Kidney epithelial cell (primary cell): ENCODE results near the gene AAK1. TPM values are rescaled to one million over a fixed set of nuclear protein-coding genes. Genes with fewer than 3 reads are reported as not detected.
A peak's percentile ranks its signal among the peaks of the same experiment; 100 is the strongest.

Source experiments
- DNase-seq: peaks from one replicate; pipeline ENCODE4 v3.0.0-alpha.2; 2010; ENCODE audit warnings: low read depth
- H3K27me3 ChIP-seq: 2 replicates; pipeline ENCODE4 v1.6.0; 2011; ENCODE audit warnings: low read length; ENCODE audit not compliant: control insufficient read depth, insufficient read depth
- H3K36me3 ChIP-seq: 2 replicates; pipeline ENCODE4 v1.5.1; 2011; ENCODE audit warnings: low read length; ENCODE audit not compliant: control insufficient read depth, insufficient read depth
- H3K4me3 ChIP-seq: 2 replicates; pipeline ENCODE4 v1.5.1; 2011; ENCODE audit warnings: low read depth, mild to moderate bottlenecking, control low read depth, low read length
- total RNA-seq: library from RNA; depleted of rRNA; stranded (reverse); fragments of >200 nt; gene quantifications from 2 replicates; pipeline ENCODE4 v1.2.3, GENCODE V29; 2015
- TF ChIP-seq, protein P1 (sequence below): IDR thresholded peaks from 2 replicates; pipeline ENCODE4 v1.5.1; 2011; ENCODE audit warnings: mild to moderate bottlenecking, moderate library complexity, low read length, control low read depth, inconsistent platforms; ENCODE audit not compliant: insufficient read depth, poor library complexity, severe bottlenecking

The AAK1 gene
- total RNA-seq, 1 donor from 2014 or later: 32.5 TPM

DNA sequence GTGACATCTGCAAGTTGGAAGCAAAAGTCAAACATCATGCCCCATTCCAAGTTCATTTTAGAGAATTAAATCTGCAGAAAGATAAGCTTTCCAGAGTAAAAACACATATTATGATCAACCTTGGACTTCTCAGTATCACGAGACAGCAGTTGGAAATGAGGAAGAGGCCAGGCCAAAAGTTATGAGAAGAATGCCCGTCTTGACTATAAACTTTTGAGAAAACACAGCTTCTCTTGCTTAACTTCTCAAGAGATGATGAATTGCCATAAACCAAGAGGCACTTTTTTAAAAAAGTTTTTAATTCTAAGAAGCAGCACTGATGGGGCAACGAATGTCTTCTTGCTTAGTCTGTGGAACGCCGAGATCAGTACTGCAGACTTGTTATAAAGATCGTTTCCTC lies 153.7 kb downstream of the AAK1 start:
- Histone ChIP-seq H3K27me3 (no peaks in the 10 kb centered on the region), H3K4me3 (no peak overlapping the region), H3K36me3 (no peaks in the 10 kb centered on the region)
- DNase-seq: no peak
- TF ChIP-seq, protein P1, sequence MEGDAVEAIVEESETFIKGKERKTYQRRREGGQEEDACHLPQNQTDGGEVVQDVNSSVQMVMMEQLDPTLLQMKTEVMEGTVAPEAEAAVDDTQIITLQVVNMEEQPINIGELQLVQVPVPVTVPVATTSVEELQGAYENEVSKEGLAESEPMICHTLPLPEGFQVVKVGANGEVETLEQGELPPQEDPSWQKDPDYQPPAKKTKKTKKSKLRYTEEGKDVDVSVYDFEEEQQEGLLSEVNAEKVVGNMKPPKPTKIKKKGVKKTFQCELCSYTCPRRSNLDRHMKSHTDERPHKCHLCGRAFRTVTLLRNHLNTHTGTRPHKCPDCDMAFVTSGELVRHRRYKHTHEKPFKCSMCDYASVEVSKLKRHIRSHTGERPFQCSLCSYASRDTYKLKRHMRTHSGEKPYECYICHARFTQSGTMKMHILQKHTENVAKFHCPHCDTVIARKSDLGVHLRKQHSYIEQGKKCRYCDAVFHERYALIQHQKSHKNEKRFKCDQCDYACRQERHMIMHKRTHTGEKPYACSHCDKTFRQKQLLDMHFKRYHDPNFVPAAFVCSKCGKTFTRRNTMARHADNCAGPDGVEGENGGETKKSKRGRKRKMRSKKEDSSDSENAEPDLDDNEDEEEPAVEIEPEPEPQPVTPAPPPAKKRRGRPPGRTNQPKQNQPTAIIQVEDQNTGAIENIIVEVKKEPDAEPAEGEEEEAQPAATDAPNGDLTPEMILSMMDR: no peak

DNA sequence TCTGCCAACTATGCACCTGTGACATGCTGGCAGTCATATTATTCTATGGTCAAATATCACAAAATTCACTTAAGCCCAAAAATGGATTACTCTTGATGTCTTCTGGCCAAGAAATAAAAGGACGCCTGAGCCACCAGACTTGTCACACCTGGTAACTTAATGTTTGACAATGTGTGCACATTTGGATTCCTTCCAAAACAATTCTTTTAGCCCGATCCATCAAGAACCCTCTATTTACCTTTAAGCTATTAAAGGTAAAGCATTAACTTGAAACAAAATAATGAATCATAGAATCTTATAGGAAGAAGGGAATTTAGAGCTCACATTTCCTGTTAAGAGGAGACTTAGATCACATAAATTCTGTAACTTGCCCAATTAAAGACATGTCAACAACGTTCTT lies 159.8 kb downstream of the AAK1 start:
- Histone ChIP-seq H3K4me3 (no peak overlapping the region), H3K36me3 (no peaks in the 10 kb centered on the region), H3K27me3 (no peaks in the 10 kb centered on the region)
- peak; percentile 28 for DNase-seq
- TF ChIP-seq, protein P1: no peak

DNA sequence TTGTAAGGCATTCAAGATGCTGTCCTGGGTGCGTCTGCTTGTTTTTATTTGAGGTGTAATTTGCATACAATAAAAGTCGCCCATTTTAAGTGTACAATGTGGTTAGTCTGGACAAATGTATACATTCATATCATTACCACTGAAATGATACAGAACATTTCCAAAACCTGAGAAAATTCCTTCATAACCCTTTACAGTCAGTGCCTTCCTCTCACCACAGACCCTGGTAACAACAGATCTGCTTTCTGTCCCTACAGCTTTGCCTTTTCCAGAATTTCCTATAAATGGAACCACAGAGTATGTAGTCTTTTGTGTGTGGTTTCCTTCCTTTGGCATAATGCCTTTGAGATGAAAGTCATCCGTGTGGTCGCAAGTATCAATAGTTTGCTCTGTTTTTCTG lies 160.5 kb downstream of the AAK1 start:
- Histone ChIP-seq H3K36me3 (no peaks in the 10 kb centered on the region), H3K27me3 (no peaks in the 10 kb centered on the region), H3K4me3 (no peak overlapping the region)
- DNase-seq: no peak
- TF ChIP-seq, protein P1: no peak

DNA sequence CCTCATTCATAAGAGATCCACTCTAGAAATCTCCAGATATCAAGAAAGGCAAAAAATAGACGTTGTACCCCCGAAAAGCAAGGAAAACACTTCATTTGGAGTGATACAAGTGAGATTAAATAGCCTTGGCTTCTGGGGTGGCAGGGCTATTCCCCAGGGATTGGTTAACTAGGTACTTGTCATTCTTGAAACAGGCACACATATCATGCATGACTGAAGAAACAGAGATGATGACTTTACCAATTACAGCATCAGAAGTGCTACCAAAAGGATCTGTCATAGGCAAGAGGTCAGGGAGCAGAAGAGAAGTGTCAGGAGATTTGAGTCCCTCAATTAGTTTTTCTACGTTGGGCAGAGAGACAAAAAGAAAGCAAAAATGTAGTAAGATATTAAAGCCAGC lies 161.1 kb downstream of the AAK1 start:
- TF ChIP-seq, protein P1: no peak
- DNase-seq: peak; percentile 31
- H3K27me3 ChIP-seq: no peaks in the 10 kb centered on the region
- H3K36me3 ChIP-seq: no peaks in the 10 kb centered on the region
- no peak overlapping the region for H3K4me3 ChIP-seq

DNA sequence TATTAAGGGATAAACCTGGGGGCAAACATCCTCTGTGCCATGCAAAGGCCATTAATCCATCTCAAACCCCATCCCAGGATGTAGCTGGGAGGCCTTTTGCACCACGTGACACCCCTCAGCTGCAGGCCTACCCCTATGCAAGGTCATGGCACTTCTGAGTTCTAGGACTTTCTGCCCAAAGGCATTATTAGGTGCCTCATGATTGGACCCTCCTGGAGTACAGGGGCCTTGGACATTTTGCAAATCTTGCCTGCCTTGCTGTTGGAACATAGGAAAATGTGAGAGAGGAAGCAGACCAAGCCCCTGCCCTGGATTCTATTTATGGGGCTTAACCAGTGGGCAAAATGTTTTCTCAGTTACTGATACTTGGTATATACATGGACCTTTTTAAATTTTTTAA lies 162.1 kb downstream of the AAK1 start:
- DNase-seq: no peak
- no peak overlapping the region for H3K4me3 ChIP-seq
- H3K36me3 ChIP-seq: no peaks in the 10 kb centered on the region
- TF ChIP-seq, protein P1: no peak
- H3K27me3 ChIP-seq: no peaks in the 10 kb centered on the region

DNA sequence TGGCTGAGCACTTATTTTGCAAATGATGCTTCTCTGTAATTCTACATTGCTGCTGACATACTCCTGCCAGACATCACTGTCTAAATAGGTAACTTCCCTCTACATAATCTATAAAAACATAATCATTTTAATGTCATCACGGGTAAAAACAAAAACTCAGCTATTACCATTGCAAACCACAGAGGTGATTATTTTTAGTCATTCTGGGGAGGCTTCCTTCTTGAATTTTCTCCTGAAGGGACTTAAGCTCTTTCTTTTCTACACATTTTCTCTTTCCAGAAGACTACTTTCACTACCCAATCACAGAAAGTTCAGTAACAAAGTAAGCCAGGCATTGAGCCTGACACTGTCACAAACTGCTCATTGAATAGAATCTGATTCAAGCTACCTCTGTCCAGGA lies 165.9 kb downstream of the AAK1 start:
- TF ChIP-seq, protein P1: no peak
- Histone ChIP-seq H3K36me3 (no peaks in the 10 kb centered on the region), H3K4me3 (no peak overlapping the region), H3K27me3 (no peaks in the 10 kb centered on the region)
- no peak for DNase-seq
